GM18526 (cell line): ENCODE data around the gene ENKD1.

Experiments
- POLR2A ChIP-seq: IDR thresholded peaks from 3 replicates; pipeline ENCODE4 v1.6.1; 2011; ENCODE audit not compliant: insufficient read length; ENCODE audit errors: extremely low read depth

ENKD1 gene

GRCh38 chr16:67694611-67695010 lies 28.1 kb upstream of the ENKD1 start:
- no peak for TF ChIP-seq POLR2A

GRCh38 chr16:67685388-67686112 lies 19.0 kb upstream of the ENKD1 start:
- no peak for TF ChIP-seq POLR2A

- no peak for TF ChIP-seq POLR2A
Observed at GRCh38 chr16:67683767-67684166, 17.2 kb upstream of the ENKD1 start.

GRCh38 chr16:67679935-67680897 lies 13.7 kb upstream of the ENKD1 start:
- TF ChIP-seq POLR2A, result no peak

GRCh38 chr16:67678354-67679023 lies 11.9 kb upstream of the ENKD1 start:
- no peak for TF ChIP-seq POLR2A

- TF ChIP-seq POLR2A, result no peak
Observed at GRCh38 chr16:67677712-67678111, 11.2 kb upstream of the ENKD1 start.

- no peak for TF ChIP-seq POLR2A
Observed at GRCh38 chr16:67676939-67677338, 10.4 kb upstream of the ENKD1 start.

GRCh38 chr16:67676516-67676915 lies 10.0 kb upstream of the ENKD1 start:
- TF ChIP-seq POLR2A, result no peak

- no peak for TF ChIP-seq POLR2A
Observed at GRCh38 chr16:67675999-67676398, 9.4 kb upstream of the ENKD1 start.

GRCh38 chr16:67675579-67675935 lies 9.0 kb upstream of the ENKD1 start:
- TF ChIP-seq POLR2A, result no peak

GRCh38 chr16:67674851-67675578 lies 8.5 kb upstream of the ENKD1 start:
- TF ChIP-seq POLR2A, result no peak

GRCh38 chr16:67673712-67674580 lies 7.4 kb upstream of the ENKD1 start:
- TF ChIP-seq POLR2A, result no peak

GRCh38 chr16:67672739-67673662 lies 6.5 kb upstream of the ENKD1 start:
- no peak for TF ChIP-seq POLR2A

- TF ChIP-seq POLR2A, result no peak
Observed at GRCh38 chr16:67672306-67672705, 5.8 kb upstream of the ENKD1 start.
